IPS-11a (cell line): ENCODE results near the gene MS4A12.
"Not testable (repeated sequence)": the region's sequence is repeated elsewhere in the genome, so short reads cannot be mapped to it uniquely, and the experiment has no call there.

Experiments used
- H3K4me3 ChIP-seq: one replicate; pipeline ENCODE4 v1.5.1; 2013; ENCODE audit warnings: low read depth, low read length, control low read depth

MS4A12 gene

GRCh38 chr11:60512651-60513225 is 20.2 kb downstream of the MS4A12 start:
- H3K4me3 ChIP-seq: no peak overlapping the region

- no peak overlapping the region for H3K4me3 ChIP-seq
Measured at GRCh38 chr11:60513496-60514460, 21.2 kb downstream of the MS4A12 start.

GRCh38 chr11:60515144-60515855 is 22.7 kb downstream of the MS4A12 start, which contains the start of gene MS4A13:
TSS of gene MS4A13 (plus strand) at chr11:60515392. CDS start at chr11:60518084, 2,692 bp downstream.
- H3K4me3 ChIP-seq: no peak within 1 kb of the TSS

- H3K4me3 ChIP-seq: no peak overlapping the region
Measured at GRCh38 chr11:60528465-60528864, 35.9 kb downstream of the MS4A12 start.

- no peak overlapping the region for H3K4me3 ChIP-seq
Measured at GRCh38 chr11:60528934-60529333, 36.4 kb downstream of the MS4A12 start.

GRCh38 chr11:60530454-60531100 is 38.0 kb downstream of the MS4A12 start:
- H3K4me3 ChIP-seq: no peak overlapping the region

GRCh38 chr11:60532383-60532782 is 39.8 kb downstream of the MS4A12 start:
- not testable (repeated sequence) for H3K4me3 ChIP-seq

- H3K4me3 ChIP-seq: not testable (repeated sequence)
Measured at GRCh38 chr11:60538627-60539026, 46.0 kb downstream of the MS4A12 start.

- no peak overlapping the region for H3K4me3 ChIP-seq
Measured at GRCh38 chr11:60544077-60544476, 51.5 kb downstream of the MS4A12 start.
